ENCODE results near the gene BCL2L11.

- TF ChIP-seq POLR2A (IDR thresholded peaks at IDR 0.05; ENCODE audit: low read depth, low read length) (no peak), POLR2AphosphoS5 (IDR thresholded peaks at IDR 0.05; ENCODE audit: low read depth, low read length) (no peak), SPI1 (IDR thresholded peaks at IDR 0.05; ENCODE audit: low read depth, low read length) (no peak), TAF1 (IDR thresholded peaks at IDR 0.05; ENCODE audit: low read depth, low read length) (no peak), PAX5 (IDR thresholded peaks at IDR 0.05; ENCODE audit: insufficient read depth, low read length, severe bottlenecking) (no peak), POU2F2 (IDR thresholded peaks at IDR 0.05; ENCODE audit: low read depth, low read length) (no peak)
Measured at GRCh38 chr2:111118981-111119821, 1.5 kb upstream of the BCL2L11 start.

Measured in GM12891 (cell line).